GM18861 (cell line): Measurements from ENCODE around the gene CD2.
"Not testable (repeated sequence)": the region's sequence is repeated elsewhere in the genome, so short reads cannot be mapped to it uniquely, and the experiment has no call there.

Experiments
- ATAC-seq: cut with Tn5 transposase; IDR thresholded peaks from one replicate; pipeline ENCODE4 v1.9.1; 2021; ENCODE audit not compliant: unreplicated experiment

CD2 gene

DNA sequence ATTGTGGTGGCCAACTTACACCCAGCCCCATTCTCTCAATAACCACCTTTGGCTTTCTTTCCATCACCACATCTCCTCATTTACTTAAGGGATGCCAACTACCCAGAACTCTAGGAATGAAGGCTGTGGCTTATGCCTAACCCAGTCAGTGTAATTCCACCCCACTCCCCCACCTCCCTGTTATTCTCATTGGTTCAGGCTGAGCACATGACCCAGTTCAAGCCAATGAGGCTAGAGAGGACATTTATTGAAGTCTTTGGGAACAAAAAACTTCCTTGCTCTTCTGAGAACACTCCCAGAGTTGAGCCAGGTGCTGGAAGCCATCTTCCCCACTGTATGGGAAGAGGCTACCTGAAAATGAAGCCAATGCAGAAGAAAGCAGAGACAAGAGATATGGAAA, 22.8 kb upstream of the CD2 start:
- ATAC-seq, result no peak

DNA sequence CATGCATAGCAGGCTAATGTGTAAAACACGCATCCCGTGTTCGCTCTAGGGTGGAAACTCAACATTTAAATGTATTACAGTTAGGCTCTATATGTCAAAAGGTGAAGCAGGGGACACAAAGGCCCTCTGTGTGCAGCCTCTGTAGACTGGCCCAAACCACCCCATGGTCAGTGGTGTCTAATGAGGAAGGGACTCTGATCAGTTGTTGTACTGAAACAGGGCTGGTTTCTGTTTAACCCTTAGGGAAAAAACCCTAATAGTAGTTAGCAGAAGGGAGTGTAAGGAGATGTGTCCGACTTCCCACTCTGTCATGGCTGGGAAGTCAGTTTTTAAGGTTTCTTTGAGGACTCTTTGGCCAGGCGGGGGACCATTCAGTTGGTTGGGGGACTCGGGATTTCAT, 21.5 kb upstream of the CD2 start:
- no peak for ATAC-seq

DNA sequence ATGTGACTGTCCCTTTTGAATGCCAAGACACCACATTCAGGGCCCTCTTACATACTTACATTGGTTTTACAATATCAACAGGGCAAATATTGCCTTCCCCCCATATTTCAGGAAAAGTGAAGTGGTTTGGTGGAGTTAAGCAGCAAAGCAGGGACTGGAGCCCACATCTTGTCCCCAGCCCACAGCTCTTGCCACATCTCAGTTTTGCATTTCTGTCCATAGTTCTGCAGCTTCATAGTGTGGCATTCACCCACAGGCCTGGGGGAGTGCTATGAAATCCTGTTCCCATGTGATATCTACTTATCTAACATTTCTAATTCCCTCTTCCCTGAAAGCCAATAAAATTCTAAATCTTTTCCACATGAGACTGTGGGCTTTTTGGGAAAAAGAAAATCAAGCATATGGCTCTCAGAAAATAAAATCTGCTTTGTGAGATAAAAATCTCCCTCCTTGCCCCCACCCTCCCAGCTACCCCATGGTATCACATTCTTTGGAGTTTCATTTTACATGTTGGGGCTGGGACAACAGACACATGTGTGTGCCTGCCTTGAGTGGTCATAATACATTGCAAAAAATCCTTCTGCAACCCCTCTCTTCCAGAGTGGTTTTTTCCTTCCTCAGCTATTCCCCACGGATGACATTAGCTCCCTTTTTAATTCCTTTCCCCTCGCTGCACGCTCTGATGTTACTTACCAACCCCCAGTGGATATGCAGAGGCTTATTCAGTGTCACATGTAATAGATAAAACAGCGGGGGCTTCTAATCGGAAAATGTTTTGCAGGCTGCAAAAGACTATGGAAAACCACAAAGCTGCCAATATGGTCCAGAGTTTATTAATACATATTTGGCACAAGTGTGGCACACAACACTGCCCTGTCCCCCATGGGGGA, 20.5 kb upstream of the CD2 start:
- no peak for ATAC-seq

DNA sequence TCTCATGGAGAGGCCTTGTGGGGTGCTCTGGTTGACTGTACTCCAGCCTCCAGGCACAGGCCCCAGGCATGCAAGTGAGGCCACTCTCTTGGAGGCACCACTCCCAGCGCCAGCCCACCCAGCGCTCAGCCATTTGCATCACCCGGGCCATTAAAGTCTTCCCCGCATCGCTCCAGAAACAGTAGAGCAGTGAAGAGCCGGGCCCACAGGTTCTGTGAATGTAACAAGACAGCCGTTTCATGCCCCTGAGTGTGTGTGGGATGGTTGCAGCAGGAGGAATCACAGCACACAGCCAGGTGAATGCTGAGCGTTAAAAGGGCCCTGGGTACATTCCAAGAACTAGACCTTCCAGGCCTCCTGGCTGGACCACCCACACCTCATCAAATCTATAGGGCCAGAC, 19.0 kb upstream of the CD2 start:
- ATAC-seq, result no peak

DNA sequence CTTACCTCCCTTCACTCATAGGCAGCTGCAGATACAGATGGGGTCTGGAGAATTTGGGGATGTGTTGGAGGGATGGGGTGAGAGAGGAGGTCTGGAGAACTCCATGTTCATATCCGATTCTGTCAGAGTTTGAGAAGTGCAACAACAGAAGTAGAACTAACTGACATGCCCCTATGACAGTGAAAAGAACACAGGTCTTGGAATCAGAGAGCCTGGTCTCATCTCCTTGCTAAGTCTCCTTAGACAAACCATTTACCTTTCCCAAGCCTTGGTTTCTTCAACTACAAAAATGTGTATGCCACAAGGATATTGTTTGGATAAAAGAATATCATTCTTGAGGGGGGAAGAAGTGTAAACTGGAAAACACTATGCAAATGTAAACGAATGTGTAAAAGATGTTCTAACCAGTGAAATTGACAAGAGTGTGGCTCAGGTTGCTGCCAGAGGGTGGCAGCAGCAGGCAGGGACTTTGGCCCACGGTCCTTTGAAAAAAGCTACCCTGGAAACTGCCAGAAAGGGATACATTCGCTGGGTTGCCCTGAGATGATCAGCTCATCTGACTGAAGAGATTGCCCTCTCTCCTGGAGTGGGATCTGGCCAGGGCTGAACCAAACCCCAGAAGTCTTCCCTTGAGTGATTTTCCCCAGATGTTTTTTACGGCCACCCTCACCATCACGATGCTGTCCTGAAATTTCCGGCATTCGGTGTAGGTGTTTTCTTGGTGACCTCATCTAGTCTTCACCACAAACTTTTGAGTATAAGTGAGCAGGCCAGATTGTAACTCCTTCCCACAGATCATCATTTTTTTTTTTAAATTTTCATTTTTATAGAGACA, 17.0 kb upstream of the CD2 start:
- ATAC-seq, result no peak

DNA sequence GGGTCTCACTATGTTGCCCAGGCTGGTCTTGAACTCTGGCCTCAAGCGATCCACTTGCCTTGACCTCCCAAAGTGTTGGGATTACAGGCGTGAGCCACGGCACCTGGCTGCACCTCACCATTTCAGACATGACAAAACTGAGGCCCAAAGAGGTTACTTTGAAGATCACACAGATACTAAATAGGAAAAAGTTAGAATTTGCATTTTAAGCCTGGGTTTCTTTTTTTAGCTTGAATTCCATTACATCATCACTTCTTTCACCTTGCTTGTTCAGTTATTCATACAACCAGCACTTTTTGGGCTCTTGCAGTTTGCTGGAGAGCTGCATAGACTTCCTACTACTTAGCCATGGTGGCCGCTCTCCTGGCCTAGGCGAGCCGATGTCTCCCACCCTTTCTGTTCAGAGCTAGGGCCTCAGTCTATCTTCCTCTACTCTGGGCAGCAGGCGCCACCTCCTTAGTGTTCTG, 16.3 kb upstream of the CD2 start:
- no peak for ATAC-seq

DNA sequence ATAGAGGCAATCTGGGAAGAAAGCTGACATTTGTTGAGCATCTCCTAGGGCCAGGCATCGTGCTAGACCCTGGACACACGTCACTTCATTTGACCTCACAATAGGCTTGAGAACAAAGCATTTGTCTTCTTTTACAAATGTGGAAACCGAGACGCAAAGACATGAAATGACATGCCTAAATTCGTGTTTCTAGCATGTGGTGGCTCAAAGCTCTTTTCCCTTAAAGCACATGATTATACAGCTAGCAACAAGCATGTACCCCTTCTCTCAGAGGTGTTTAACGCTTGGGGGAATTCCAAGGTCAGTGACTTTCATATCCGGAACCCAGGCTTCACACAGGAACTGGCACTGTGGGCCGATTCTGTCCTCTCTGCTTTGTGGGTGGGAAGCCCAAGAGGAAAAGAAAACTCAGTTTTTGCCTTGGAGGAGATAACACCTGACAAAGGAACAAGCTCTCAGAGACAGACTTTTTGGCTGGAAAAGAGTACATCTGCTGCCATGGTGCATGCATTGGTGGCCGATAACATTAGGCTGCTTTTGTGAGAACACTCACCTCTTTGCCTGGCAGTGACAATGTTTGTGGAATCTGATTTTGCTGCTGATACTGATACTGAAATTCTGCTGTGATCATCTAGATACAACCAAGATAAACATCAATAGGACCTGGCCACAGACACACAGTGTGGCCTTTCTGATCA, 15.4 kb upstream of the CD2 start:
- ATAC-seq, result peak; percentile 68

DNA sequence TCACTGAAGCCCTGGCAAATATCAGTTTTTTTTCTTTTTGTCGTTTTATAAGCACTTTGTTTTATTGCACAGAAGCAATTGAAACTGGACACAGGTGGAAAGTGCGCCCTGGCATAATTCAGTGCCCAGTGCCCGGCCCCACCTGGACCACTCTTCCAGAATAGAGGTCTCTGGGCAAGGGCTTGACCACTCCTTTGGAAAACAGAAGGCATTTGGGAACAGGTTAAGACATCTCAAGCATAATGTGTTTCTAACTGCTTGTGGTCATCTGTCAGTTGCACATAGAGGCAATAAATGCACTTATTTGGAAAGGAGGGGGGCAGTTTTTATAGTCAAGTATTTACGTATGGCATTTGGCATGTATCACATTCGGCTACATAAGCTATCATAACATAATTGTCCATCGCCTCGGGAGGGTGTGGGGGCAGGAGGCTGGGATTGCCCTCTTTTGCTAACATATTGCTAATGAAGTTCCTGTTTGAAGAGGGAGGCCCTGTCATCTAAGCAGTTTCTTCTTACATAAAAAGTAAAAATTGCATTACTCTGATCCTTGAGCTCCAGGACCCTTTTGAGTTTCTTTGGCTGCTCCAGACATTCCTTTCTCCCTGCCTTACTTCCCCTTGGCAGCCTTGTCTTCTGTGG, 14.7 kb upstream of the CD2 start:
- no peak for ATAC-seq

DNA sequence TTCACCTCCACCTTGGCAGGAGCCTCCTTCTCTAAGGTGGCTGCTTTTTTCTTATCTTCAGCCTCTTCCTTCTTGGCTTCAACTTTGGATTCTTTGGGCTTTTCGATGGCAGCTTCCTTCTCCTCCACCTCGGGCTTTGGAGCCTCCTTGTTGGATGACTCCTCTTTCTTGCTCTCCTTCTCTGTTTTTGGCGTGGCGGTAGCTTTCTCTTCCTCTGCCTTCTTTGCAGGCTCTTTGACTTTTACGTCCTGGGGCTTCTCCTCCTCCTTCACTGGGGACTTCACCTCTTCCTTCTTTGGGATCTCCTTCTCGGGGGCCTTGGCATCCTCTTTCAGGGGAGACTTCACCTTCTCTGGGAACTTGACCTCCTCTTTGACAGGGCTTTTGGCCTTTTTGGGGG, 13.9 kb upstream of the CD2 start:
- no peak for ATAC-seq

DNA sequence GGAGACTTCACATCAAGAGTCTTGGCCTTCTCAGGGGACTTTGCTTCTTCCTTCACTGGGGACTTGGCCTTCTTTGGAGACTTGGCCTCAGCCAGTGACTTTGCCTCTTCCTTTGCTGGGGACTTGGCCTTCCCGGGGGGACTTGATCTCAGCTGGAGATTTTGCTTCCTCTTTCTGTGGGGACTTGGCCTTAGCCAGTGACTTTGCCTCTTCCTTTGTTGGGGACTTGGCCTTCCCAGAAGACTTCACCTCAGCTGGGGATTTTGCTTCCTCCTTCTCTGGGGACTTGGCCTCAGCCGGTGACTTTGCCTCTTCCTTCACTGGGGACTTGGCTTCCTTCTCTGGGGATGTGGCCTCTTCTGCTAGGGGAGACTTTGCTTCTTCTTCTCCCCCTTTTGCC, 13.5 kb upstream of the CD2 start:
- ATAC-seq, result no peak

DNA sequence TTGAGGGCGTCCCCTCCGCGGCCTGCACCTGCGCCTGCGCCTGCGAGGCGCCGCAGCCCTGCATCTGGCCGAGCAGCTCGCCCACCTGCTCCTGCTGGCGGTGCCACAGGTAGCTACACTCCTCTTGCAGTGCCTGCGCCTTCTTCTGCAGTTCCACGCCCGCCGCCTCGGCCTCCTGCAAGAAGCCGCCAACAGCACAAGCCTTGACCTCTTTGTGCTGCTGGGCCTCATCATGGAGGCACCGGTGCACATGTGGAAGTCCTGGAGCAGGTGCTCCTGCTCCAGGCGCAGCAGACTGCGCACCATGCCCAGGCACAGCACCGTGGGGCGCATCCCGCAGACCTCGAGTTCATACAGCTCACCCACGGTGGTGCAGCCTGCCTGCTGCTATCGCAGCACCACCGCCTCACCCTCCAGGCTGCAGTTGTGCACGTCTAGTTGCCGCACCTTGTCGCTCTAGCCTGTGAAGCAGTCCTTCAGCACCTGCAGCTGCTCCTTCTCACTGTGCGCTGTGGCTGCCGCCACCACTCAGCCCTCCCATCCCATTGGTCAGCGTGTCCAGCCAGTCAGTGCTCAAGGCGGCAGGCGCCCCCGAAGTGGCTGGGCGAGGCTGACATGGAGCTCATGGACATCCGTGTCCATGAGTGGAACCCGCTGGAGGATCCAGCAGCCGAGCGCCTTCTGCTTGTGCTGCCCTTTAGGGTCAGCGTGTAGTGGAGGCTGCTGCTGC, 12.2 kb upstream of the CD2 start:
- ATAC-seq, result no peak

DNA sequence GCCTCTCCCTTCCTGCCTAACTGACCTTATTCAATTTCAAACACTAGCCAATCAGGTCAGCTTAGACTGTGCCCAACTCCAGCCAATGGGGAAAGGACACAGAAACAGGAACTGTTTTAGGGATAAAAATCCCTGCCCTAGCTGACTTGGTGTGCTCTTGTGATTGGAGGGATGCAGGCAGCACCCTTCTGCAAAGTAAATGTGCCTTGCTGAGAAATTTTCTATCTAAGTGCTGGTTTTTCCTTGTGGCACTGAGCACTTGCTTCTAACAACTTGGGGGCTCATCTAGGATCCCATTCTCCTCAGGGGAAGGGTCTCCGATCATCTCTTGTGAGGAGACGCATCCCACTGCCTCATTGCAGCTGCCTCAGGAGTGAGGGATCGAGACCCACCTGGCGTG, 10.7 kb upstream of the CD2 start:
- ATAC-seq, result no peak

DNA sequence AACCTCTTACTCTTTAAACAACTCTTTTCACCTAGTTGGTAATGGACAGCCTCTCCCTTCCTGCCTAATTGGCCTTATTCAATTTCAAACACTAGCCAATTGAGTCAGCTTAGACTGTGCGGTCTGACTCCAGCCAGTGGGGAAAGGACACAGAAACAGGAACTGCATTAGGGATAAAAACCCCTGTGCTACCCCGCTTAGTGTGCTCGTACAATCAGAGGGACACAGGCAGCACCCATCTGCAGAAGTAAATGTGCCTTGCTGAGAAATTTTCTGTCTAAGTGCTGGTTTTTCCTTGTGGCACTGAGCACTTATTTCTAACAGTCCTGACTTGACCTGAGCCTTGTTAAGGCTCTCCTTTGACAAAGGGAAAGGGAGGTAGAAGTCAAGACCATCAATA, 6.0 kb upstream of the CD2 start:
- no peak for ATAC-seq

DNA sequence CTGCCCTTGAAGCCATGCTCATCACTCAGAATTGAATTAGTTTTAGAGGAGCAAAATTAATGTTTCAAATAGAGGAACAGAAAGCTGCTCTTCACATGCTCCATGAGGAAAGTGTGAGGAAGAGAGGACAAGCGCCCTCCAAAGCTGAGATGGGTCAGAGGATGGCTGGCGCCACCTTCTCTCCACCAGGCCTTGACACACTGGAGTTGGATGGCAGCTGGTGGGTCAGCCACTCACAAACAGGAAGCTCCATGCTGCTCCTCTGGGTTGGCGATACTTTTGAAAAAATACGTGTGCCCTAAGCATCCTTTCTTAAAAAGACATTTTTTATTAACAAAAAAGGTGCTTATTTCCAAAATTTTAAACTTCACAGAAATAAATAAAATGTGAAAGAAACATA, 3.1 kb upstream of the CD2 start:
- no peak for ATAC-seq

DNA sequence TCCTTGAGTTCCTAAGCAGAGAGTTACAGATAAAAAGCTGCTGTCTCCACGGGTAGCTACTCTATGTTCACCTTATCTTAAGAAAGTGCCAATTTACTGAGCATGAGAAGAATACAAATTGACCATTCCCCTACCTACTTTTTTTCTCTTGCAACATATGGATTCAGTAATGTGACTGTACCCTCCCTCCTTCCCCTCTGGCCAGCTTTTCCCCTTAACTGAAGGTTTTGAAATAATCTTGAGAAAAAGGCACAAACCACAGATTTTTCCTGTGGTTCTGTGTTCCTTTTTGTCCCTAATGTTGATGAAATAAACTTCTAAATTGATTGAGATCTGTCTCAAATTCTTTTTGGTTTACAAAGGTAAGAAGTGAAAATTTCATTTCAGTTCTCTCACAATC, 2.6 kb upstream of the CD2 start:
- no peak for ATAC-seq

DNA sequence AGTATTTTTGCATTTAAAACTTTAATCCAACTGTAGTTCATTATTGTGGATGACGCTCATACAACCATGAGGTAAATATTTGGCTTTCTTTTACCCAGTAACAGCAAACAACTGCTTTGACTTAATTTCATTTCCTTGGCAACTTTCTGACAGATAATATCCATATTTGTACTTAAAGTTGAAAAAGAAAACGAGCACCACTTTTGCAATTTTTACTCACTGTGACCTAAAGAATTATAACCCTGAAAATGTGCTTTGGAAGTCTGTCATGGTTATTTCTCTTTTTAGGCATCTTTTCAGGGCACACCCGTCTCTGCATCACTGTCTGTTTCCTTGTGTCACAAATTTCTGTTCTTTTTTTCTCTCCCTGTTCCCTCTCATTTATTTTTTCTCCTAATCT, 918 bp upstream of the CD2 start:
- ATAC-seq, result no peak

DNA sequence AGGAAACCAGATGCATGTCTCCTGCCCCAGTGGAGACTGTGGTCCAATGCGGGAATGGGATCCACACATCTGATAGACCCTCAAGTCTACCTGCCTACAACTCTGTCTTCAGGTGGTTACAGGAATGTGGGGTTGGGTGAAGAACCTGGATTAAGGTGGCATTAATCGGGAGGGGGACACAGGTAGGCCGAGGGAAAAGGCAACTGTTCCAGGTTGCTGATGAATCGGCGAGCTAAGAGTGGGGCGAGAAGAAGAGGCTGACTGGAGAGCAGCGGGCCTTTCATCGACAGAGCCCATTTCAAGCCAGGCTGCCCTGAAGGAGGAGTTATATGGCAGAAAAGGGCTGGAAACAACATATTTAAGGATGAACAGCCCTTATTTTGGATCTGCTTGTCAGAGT, 836 bp downstream of the CD2 start:
- ATAC-seq, result no peak

DNA sequence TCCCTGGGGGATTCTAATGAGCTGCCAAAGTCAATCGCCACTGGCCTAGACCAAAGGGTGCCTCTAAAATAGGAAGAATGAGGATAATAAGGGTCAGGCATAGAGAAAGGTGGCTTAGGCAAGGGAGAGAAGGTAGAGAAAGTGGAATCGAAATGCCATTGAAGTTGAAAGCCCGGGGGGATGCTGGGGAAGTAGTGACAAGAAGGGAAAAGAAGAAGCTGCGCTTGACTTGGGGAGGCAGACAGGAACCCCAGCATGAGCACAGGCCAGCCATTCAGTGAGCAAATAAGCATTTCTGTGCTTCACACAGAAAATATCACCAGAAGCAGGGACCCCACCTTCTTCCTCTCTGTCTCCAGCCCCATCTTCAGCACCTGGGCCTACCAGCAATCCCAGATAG, 1.5 kb downstream of the CD2 start:
- ATAC-seq, result no peak

DNA sequence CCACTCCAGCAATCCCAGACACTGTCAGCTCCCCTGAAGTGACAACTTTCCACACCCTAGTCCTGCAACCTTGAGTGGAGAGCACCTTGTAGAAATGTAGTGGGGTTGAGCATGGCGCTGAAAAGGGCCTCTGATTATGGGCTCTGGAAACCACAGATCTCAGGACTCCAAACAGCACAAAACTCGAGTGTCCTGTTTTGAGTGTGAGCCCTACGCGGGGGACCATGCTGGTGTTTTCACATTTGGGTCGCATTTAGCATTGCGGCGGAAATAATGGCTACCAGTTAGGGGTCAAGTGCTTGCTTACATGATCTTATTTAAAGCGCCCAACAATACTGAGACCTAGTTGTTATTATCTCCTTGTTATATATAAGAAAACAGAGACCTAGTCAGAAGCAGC, 1.9 kb downstream of the CD2 start:
- ATAC-seq, result not testable (repeated sequence)

DNA sequence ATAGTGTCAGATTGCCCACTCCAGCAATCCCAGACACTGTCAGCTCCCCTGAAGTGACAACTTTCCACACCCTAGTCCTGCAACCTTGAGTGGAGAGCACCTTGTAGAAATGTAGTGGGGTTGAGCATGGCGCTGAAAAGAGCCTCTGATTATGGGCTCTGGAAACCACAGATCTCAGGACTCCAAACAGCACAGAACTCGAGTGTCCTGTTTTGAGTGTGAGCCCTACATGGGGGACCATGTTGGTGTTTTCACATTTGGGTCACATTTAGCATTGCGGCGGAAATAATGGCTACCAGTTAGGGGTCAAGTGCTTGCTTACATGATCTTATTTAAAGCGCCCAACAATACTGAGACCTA, 4.2 kb downstream of the CD2 start:
- ATAC-seq, result not testable (repeated sequence)

DNA sequence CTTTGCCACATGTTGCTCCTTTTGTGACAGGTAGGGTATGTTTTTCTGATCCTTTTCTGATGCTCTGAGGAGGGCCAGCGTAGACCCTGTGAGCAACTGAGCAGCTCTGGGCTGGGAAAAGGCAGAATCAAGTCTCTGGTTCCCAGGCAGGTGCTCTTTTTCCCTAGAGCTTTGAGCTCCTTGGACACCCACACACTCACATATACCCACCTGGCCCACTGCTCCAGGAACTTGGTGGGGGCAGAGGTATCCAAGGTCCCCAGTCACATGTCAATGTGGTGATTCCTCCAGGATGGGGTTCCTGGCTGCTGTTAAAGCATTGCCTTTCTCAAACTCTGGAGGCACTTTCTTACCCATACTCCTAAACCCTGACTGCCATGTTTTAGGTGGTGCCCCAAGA, 5.4 kb downstream of the CD2 start:
- no peak for ATAC-seq
